ENCODE data around the gene PPRC1.

Gene PPRC1

DNA sequence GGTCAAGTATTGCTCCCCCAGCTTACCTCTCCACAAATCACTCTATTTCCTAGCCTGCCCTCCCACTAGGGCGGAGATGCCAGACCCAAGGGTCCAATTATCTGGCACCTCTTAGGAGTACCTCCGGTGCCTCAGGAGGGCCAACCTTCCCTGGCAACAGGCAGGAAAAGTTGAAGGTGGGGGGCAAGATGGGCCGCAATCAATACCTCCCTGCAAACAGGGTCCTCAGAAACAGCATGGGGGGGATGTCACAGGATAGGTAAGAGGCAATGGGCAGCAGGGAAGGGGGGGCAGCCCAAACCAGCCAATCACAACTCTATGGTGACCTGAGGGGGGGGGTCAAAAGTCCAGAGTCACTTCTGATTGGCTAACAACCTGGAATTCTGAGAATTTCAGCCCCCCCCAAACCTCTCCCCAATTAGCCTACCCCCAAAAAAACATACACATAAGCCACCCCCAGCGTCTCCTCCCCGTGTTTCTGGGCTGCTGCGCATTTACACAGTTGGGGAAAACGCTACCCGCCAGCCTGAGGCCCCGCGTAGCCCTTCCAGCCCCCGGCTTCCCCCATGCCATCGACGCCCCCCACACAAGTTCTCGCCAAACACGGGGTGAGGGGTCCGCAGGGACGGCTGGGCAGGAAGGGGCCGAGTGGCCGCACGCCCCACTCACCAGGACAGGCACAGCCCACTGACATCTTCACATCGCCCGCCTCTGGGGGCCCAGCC is 13.3 kb upstream of the PPRC1 start:
- no peak for DNase-seq

DNA sequence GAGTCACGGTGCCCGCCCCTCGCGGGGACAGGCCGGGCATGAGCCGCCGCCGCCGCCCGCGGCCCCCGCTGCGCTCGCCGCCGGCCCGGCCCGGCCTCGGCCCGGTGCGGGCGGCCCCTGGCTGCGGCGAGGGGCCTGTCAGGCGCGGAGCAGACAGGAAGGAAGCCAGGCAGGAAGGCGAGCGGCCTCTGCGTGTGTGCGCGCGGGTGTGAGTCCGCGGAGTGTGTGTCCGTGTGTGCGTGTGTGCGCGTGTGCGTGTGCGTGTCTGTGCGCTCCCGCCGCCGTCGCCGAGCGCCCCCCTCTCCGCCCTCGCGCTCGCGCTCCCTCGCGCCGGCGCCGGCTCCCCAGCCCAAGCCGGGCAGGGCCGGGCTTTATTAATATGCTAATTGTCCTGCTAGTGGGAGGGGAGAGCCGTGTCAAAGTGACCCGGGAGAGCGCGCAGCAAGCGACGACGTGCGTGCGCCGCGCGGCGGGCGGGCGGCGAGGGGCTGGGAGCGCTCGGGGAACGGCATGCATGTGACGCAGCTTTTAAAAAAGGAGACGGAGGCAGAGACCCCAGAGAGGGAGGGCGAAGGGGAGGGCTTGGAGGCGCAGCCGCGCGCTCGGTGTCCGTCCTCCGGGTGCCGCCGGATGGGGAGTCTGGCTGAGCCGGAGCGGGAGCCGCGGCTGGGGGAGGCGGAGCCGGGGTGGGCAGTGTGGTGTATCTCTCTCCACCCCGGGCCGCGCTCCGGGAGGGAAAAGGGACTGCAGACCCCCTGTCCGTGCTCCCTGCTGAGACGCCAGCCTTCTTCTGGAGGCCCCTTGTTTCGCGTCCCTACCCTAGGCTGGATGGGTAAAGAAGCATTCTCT is 12.5 kb upstream of the PPRC1 start, which contains the start of gene LDB1:
Gene LDB1, minus strand, starts transcription at position 227 of the 849 bp plus-strand sequence. CDS start 258 bp downstream, outside the sequence.
- peak; percentile 79 for DNase-seq

DNA sequence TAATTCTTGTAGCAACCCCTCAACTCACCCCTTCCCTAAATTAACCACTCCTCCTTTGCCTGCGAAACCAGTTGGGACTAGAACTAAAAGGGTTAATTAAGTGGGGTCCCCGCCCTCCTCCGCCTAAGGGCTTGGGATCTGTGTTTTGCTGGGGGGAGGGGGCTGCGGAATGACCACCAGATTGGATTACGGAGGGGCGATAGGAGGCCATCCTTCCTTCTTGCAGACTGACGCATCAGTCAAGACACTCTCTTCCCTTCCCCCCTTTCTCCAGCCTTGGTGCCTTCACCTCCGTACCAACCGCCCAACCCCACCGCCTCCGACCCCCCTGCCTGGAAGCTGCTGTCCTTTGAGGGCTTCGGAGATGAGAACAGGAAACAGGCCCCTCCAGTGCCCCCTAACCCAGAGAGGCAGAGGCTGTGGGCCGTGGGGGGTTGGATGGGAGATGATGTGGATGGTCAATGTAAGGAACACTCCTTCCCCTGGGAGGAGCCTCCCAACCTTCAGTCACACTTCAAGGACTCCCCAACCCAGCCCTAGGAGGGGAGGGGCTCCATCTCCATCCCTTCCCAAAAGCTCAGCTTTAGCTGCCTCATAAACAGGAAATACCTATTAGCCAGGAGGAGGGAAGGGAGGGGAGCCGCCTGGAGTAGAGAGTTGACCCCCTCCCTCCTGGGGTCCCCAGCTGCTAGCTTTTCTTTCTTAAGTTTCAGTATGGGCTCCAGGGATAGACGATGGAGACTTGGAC is 11.7 kb upstream of the PPRC1 start:
- DNase-seq, result no peak

DNA sequence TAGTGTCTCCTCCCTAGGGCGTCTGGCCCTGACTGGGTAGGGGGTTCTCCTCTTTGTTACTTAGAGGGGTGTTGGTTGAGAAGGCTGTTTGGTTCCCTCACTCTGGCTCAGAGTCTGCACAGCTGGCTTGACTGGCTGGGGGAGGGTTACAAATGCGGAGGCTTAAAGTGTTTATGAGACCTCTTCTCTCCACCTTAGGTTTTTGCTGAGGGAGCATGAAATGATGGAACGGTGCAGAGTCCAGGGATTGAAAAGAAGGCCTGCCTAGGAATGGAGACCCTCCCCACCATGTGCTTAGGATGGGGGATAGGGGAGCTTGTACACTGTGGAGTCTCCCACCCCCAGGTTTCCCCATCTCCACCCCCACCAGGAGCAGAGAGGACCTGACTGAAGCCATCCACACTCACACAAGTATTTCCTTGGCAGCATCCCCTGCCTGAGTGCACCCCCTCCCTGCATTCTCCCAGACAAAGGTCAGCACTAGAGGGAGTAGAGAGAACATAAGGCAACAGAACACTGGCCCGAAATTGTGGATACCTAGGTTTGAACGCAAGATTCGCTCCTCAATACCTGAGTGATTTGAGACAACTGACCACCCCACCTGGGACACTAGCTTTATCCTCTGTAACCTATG is 11.0 kb upstream of the PPRC1 start:
- no peak for DNase-seq

DNA sequence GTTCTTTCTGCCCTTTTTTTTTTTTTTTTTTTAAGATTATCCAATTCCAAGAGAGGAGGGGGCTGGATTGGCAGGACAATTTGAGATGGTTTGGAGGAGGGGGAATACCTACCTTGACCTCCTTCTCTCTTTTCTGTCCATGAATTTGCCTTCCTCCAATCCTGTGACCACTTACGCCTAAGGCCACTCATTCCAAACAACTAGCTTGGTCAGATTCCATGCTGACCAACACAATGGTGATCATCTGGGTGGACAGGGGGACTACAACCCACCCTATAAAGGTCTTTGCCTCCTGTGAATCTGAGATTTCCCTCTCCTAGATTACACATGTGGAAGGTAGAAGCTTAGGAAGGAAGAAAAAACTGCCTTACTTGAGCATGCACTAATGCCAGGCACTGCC is 10.4 kb upstream of the PPRC1 start:
- DNase-seq, result no peak

DNA sequence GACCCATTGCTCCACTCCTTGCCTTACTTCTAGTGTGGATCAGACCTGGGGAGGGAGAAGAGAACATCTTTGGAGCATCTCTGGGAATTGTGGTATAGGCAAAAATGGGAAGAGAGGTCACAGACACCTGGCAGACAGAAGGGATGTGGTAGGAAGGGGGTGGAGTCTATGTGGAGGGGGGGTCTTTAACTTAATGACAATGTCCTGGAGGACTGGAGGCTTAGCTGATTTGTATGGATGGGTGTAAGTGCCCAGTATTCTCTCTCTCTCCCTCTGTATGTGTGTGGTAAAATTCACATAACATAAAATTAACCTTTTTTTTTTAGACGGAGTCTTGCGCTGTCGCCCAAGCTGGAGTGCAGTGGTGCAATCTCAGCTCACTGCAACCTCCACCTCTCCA is 9.6 kb upstream of the PPRC1 start:
- no peak for DNase-seq

DNA sequence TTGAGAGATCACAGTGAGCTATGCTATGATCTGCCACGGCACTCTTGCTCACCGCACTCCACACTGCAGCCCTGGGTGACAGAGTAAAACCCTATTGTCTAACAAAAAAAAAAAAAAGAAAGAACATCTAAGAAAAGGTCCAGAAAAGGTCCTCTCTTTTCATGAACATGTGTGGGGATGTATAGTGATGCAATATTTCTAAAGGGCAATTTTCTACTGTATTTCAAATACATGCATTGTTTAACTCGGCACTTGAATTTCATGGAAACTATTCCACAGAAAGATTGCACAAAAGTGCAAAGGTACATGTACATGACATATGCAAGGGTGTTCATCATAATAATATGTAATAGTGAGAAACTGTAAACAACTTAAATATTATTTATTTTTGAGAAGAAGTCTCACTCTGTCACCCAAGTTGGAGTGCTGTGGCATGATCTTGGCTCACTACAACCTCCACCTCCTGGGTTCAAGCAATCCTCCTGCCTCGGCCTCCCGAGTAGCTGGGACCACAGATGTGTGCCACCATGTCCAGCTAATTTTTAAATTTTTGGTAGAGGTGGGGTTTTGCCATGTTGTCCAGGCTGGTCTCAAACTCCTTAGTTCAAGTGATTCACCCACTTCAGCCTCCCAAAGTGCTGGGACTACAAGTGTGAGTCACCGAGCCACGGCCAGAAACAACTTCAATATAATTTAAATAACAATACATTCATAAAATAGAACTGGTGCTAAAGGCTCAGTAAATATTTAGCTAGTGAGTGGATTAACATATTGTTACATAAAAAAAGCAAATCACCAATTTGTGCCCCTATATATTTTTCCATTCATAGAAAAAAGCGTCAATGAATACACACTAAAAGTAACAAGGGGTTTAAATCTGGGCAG is 1.3 kb upstream of the PPRC1 start:
- DNase-seq, result no peak

DNA sequence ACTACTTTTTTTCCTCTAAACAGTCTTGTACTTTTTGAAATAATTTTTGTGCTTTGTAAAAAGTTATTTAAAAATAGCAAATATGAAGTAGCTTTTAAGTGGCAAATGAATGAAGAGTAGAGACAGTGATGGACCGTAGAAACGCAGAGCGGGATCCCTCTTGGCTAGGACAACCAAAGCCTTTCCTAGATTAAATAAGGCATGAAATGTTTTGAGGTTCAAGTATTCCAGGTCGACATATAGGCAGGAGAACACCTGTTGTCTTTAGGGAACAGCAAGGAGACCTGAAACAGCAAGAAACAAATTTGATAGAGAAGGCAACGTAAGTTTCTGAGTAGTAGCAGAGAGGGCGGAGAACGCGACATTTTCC is 662 bp upstream of the PPRC1 start:
- no peak for DNase-seq

DNA sequence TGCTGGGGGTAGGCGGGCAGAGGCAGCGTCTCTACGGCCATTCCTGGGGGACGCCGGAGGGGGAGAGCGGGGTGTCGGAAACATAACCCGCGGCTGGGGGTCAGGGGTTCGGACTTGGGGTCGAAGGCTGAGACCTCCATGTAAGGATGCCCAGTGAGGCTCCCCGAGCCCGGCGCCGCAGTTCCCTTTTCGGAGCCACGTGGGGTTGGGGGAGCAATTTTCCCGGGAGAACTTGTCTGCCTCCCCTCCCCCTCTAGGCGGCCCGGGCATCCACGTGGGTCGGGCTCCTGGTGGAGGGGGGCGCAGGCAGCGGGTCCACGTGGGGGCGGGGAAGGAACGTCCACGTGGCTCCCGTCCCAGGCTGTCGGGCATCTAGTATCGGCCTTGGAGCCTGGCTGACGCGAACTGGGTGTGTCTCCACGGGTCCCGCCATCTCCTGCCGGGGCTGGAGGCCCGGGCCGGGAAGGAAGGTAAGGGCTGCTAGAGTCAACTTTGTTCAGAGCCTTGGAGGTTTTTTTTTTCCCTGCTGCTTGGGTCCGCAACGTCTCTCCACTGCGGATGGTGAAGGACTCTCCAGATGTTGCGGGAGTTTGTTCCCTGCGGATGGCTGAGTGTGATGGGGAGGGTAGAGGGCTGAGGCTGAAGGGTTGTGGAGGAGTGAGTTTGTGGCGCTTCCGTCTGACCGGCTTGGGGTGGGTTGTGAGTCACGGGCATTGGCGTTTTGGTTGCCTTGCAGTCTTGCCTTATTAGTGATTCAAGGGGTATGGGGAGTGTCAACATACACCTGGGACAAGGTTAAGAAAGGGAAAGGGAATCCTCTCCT is 744 bp downstream of the PPRC1 start:
- no peak for DNase-seq

DNA sequence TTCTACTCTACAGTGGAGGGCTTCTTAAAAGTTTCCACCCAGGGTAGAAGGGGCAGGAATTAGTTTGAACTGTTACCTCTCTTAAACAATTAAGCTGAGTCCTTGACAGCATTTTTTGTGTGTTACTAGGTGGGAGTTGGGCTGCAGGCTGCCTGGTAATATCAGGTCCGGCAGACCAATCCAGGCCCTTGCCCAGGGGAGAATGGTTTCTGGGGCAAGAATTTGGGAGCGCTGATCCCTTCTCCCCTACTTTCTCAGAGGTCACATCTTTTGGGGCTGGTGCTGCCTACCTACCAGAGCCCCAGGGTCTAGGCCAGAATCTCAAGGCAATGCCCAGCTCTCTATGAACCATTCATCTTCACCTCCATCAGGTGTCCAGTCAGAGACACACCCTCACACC is 1.6 kb downstream of the PPRC1 start:
- no peak for DNase-seq

DNA sequence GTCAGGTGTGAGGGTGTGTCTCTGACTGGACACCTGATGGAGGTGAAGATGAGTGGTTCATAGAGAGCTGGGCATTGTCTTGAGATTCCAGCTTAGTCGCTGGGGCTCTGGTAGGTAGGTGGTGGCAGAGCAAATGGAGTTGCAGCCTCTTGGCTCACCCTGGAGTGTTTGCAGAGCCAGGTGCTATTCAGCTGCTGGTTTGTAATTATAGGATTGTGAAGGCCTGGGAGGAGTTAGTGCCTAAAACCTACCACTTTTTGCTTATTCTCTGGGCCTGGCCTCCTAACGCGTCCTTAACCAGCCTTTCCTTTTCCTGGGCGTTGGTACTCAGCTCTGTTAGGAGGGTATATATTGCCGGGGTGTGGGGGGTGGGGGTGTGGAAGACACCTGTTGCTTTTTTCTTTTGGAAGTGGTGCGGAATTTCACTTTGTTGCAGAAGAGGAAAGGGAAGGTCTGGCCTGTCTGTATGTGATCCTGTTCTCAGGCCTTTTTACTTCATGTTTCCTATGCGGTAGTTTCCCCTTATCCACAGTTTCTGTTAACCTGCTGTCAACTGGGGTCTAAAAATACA is 3.2 kb downstream of the PPRC1 start:
- DNase-seq, result no peak

DNA sequence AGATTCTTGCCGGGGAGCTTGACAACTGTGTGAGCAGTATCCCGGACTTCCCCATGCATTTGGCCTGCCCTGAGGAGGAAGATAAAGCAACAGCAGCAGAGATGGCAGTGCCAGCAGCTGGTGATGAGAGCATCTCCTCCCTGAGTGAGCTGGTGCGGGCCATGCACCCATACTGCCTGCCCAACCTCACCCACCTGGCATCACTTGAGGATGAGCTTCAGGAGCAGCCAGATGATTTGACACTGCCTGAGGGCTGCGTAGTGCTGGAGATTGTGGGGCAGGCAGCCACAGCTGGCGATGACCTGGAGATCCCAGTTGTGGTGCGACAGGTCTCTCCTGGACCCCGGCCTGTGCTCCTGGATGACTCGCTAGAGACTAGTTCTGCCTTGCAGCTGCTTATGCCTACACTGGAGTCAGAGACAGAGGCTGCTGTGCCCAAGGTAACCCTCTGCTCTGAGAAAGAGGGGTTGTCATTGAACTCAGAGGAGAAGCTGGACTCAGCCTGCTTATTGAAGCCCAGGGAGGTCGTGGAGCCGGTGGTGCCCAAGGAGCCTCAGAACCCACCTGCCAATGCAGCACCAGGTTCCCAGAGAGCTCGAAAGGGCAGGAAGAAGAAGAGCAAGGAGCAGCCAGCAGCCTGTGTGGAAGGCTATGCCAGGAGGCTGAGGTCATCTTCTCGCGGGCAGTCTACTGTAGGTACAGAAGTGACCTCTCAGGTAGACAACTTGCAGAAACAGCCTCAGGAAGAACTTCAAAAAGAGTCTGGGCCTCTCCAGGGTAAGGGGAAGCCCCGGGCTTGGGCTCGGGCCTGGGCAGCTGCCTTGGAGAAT is 6.7 kb downstream of the PPRC1 start:
- DNase-seq, result no peak

DNA sequence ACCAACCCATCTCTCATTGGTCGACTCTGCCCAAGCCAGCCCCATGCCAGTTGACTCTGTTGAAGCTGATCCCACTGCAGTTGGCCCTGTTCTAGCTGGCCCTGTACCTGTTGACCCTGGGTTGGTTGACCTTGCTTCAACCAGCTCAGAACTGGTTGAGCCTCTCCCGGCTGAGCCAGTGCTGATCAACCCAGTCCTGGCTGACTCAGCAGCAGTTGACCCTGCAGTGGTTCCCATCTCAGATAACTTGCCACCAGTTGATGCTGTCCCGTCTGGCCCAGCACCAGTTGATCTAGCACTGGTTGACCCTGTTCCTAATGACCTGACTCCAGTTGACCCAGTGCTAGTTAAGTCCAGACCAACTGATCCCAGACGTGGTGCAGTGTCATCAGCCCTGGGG is 7.4 kb downstream of the PPRC1 start:
- DNase-seq, result no peak

DNA sequence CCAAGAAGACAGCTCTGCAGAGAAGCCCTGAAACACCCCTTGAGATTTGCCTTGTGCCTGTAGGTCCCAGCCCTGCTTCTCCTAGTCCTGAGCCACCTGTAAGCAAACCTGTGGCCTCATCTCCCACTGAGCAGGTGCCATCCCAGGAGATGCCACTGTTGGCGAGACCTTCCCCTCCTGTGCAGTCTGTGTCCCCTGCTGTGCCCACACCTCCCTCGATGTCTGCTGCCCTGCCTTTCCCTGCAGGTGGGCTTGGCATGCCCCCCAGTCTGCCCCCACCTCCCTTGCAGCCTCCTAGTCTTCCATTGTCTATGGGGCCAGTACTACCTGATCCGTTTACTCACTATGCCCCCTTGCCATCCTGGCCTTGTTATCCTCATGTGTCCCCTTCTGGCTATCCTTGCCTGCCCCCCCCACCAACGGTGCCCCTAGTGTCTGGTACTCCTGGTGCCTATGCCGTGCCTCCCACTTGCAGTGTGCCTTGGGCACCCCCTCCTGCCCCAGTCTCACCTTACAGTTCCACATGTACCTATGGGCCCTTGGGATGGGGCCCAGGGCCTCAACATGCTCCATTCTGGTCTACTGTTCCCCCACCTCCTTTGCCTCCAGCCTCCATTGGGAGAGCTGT is 8.2 kb downstream of the PPRC1 start:
- no peak for DNase-seq

DNA sequence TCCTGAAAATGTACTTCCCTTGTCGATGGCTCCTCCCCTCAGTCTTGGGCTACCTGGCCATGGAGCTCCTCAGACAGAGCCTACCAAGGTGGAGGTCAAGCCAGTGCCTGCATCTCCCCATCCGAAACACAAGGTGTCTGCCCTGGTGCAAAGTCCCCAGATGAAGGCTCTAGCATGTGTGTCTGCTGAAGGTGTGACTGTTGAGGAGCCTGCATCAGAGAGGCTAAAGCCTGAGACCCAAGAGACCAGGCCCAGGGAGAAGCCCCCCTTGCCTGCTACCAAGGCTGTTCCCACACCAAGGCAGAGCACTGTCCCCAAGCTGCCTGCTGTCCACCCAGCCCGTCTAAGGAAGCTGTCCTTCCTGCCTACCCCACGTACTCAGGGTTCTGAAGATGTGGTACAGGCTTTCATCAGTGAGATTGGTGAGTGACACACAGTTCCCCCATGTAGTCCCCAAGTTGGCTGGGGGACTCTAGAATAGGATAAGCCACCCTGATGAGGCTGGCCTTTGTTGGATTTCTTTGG is 8.8 kb downstream of the PPRC1 start:
- DNase-seq, result no peak

DNA sequence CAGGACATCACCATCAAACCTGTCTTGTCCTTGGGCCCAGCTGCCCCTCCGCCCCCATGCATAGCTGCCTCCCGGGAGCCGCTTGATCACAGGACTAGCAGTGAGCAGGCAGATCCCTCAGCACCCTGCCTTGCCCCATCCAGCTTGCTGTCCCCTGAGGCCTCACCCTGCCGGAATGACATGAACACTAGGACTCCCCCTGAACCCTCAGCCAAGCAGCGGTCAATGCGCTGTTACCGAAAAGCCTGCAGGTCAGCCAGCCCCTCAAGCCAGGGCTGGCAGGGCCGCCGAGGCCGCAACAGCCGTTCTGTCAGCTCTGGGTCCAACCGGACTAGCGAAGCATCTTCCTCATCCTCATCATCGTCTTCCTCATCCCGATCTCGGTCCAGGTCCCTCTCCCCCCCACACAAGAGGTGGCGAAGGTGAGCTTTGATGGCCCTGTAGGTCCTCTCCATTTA is 14.2 kb downstream of the PPRC1 start:
- no peak for DNase-seq

DNA sequence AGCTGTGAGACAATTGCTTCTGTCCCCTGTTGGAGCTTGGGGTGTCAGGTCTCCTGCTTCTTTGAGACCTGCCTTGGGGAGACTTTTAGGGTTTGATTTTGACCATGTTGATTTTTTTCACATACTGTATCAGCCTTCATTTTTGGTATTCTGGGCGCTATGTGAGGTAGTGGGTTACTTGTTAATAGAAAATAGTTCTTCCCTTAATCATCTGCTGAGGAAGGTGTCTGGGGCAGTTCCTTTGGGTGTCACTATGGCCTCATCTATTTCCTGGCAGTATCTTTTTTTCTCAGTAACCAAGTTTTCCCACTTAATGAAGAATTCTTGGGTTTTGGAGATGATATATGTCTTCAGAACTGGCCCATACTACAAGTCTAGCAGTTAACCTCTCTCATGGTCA is 14.7 kb downstream of the PPRC1 start:
- DNase-seq, result no peak

DNA sequence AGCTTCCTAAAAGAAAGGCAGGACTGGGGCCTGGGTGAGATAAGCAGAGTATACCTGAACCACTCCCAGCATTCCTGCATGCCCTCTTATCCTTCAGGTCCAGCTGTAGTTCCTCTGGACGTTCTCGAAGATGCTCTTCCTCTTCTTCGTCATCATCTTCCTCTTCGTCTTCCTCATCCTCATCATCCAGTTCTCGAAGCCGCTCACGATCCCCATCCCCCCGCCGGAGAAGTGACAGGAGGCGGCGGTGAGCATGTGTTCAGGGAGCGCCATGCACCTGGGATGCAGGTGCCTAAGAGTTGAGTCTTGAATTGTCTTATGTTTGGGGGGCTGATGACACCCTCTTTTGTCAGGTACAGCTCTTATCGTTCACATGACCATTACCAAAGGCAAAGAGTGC is 15.4 kb downstream of the PPRC1 start:
- DNase-seq, result no peak
